Natural killer cell (primary cell): ENCODE results near the gene SCGB1D4. TPM values are rescaled to one million over a fixed set of nuclear protein-coding genes. Genes with fewer than 3 reads are reported as not detected.

Experiments
- ATAC-seq, 3 donors: fragments of 150-1000 bp in 2 of 3; fragments of 200-7000 bp in 1 of 3; cut with Tn5 transposase; 1 replicate in 1 of 3; 2 replicates in 2 of 3; pipeline ENCODE4 v1.10.0; 2021; ENCODE audit warnings: mild to moderate bottlenecking in 2 of 3, moderate library complexity in 2 of 3
- DNase-seq, 2 donors: peaks; one replicate each; pipeline versions ENCODE4 v3.0.0 to v3.0.0-alpha.2; 2013 to 2021; ENCODE audit warnings: mixed read lengths in 1 of 2
- H3K27ac ChIP-seq: one replicate; pipeline ENCODE4 v1.5.1; 2013; ENCODE audit warnings: mild to moderate bottlenecking, low read length
- H3K27me3 ChIP-seq: one replicate; pipeline ENCODE4 v1.6.1; 2013; ENCODE audit warnings: low read length; ENCODE audit not compliant: control insufficient read depth, insufficient read depth
- H3K36me3 ChIP-seq: one replicate; pipeline ENCODE4 v1.6.1; 2013; ENCODE audit warnings: low read length; ENCODE audit not compliant: control insufficient read depth, insufficient read depth
- H3K4me1 ChIP-seq: one replicate; pipeline ENCODE4 v1.6.1; 2013; ENCODE audit warnings: low read length; ENCODE audit not compliant: control insufficient read depth, insufficient read depth
- H3K4me3 ChIP-seq: one replicate; pipeline ENCODE4 v1.5.1; 2013; ENCODE audit warnings: low read length
- H3K9me3 ChIP-seq: one replicate; pipeline ENCODE4 v1.6.1; 2013; ENCODE audit warnings: low read length; ENCODE audit not compliant: control insufficient read depth, insufficient read depth
- H3K27ac Mint-ChIP-seq, 2 donors: one replicate each; pipeline ENCODE4 v1.8.0; 2022; ENCODE audit warnings: mild to moderate bottlenecking in 2 of 2, mixed read lengths in 2 of 2, moderate library complexity in 1 of 2
- H3K27me3 Mint-ChIP-seq, 2 donors: one replicate each; pipeline ENCODE4 v1.8.0; 2022; ENCODE audit warnings: low read depth in 2 of 2, mixed read lengths in 2 of 2
- H3K36me3 Mint-ChIP-seq: one replicate; pipeline ENCODE4 v1.8.0; 2022; ENCODE audit warnings: mixed read lengths
- H3K4me1 Mint-ChIP-seq, 2 donors: one replicate each; pipeline ENCODE4 v1.8.0; 2022; ENCODE audit warnings: mixed read lengths in 2 of 2
- H3K4me3 Mint-ChIP-seq: one replicate; pipeline ENCODE4 v1.8.0; 2022; ENCODE audit warnings: mild to moderate bottlenecking, moderate library complexity, mixed read lengths
- H3K9me3 Mint-ChIP-seq, 2 donors: one replicate each; pipeline ENCODE4 v1.8.0; 2022; ENCODE audit warnings: mixed read lengths in 2 of 2
- WGBS: methylation state at CpG from one replicate; pipeline ENCODE4 v1.1.7; 2013; ENCODE audit warnings: missing lambda C conversion rate; ENCODE audit not compliant: insufficient coverage; 5-methylcytosine and 5-hydroxymethylcytosine counted together
- intact Hi-C: fragments of 100-400 bp; cut with micrococcal nuclease; formaldehyde crosslinking; loops from one replicate; pipeline ENCODE4 v1.14.2; 2022
- total RNA-seq, 4 donors: library from RNA; stranded (reverse); fragments of 120-200 nt in 1 of 4; gene quantifications; one replicate each; pipeline versions ENCODE4 v1.2.3 to v1.2.4, GENCODE V29; 2013 to 2022
- TF ChIP-seq, protein P1 (sequence below): fragments of 200-600 bp; IDR thresholded peaks from one replicate; pipeline ENCODE4 v1.8.0; 2022; ENCODE audit warnings: antibody characterized with exemption

SCGB1D4 gene
- total RNA-seq, 3 donors from 2014 or later (not counting 1 experiment from before 2014, with no cell fraction given): not detected

GRCh38 chr11:62309991-62310390 lies 11.1 kb upstream of the SCGB1D4 start:
- no peaks in the 10 kb centered on the region for H3K9me3 ChIP-seq
- no peak overlapping the region for H3K27ac Mint-ChIP-seq
- H3K4me1 Mint-ChIP-seq: peaks cover 11 to 15% of the 10 kb centered on the region in 2 donors
- H3K27me3 ChIP-seq: peaks cover 3% of the 10 kb centered on the region
- H3K4me3 ChIP-seq: no peak overlapping the region
- 29% methylated on average over 5 of the region's 7 CpGs for WGBS
- H3K4me3 Mint-ChIP-seq: no peak overlapping the region
- no peaks in the 10 kb centered on the region for H3K36me3 Mint-ChIP-seq
- peaks cover 13% of the 10 kb centered on the region for H3K4me1 ChIP-seq
- H3K36me3 ChIP-seq: no peaks in the 10 kb centered on the region
- peaks cover 20 to 27% of the 10 kb centered on the region in 2 donors for H3K27me3 Mint-ChIP-seq
- peak in 1 of 2 donors; percentile 10 for DNase-seq
- H3K9me3 Mint-ChIP-seq: no peaks in the 10 kb centered on the region
- TF ChIP-seq, protein P1, sequence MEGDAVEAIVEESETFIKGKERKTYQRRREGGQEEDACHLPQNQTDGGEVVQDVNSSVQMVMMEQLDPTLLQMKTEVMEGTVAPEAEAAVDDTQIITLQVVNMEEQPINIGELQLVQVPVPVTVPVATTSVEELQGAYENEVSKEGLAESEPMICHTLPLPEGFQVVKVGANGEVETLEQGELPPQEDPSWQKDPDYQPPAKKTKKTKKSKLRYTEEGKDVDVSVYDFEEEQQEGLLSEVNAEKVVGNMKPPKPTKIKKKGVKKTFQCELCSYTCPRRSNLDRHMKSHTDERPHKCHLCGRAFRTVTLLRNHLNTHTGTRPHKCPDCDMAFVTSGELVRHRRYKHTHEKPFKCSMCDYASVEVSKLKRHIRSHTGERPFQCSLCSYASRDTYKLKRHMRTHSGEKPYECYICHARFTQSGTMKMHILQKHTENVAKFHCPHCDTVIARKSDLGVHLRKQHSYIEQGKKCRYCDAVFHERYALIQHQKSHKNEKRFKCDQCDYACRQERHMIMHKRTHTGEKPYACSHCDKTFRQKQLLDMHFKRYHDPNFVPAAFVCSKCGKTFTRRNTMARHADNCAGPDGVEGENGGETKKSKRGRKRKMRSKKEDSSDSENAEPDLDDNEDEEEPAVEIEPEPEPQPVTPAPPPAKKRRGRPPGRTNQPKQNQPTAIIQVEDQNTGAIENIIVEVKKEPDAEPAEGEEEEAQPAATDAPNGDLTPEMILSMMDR: no peak
- H3K27ac ChIP-seq: no peak overlapping the region
- intact Hi-C loops: loop anchor here (5.0 kb wide), 1 partner anchor 138 kb away; no protein-coding TSS in a partner anchor
- ATAC-seq: no peak

DNA sequence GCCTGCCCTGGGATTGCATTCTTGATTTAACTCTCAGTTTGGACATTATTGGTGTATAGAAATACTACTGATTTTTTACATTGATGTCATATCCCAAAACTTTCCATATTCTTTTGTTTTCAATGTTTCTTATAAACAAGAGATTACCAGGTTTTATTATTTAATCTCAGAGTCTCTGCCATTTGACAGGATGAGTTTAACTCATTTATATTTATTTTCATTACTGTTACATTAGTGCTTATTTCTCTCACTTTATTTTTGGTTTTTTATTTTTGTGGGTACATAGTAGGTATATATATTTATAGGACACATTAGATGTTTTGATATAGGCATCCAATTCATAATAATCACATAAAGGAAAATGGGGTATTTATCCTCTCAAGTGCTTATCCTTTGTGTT lies 9.1 kb upstream of the SCGB1D4 start:
- no peak overlapping the region for H3K4me3 ChIP-seq
- no peaks in the 10 kb centered on the region for H3K9me3 ChIP-seq
- H3K9me3 Mint-ChIP-seq: no peaks in the 10 kb centered on the region
- H3K27ac Mint-ChIP-seq: no peak overlapping the region
- no peak overlapping the region for H3K27ac ChIP-seq
- intact Hi-C loops: no loop called here
- no peaks in the 10 kb centered on the region for H3K36me3 ChIP-seq
- TF ChIP-seq, protein P1: no peak
- H3K27me3 ChIP-seq: no peaks in the 10 kb centered on the region
- DNase-seq (no peak), ATAC-seq (no peak)
- H3K4me1 ChIP-seq: peaks cover 13% of the 10 kb centered on the region
- H3K4me3 Mint-ChIP-seq: no peak overlapping the region
- H3K36me3 Mint-ChIP-seq: no peaks in the 10 kb centered on the region
- H3K4me1 Mint-ChIP-seq: peaks cover 11 to 15% of the 10 kb centered on the region in 2 donors
- peaks cover 13 to 22% of the 10 kb centered on the region in 2 donors for H3K27me3 Mint-ChIP-seq

DNA sequence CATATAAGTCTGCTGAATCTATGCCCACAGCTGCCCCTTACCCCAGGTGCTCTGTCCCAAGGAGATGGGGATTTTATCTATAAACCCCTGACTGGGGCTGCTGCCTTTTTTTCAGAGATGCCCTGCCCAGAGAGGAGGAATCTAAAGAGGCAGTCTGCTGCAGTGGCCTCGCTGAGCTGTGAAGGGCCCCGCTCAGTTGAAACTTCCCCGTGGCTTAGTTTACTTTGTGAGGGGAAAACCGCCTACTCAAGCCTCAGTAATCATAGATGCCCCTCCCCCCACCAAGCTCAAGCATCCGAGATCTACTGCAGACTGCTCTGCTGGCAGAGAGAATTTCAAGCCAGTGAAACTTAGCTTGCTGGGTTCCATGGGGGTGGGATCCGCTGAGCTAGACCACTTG lies 7.4 kb upstream of the SCGB1D4 start:
- Mint-ChIP-seq H3K4me3 (no peak overlapping the region), H3K4me1 (peaks cover 2 to 3% of the 10 kb centered on the region in 2 donors), H3K9me3 (no peaks in the 10 kb centered on the region), H3K36me3 (no peaks in the 10 kb centered on the region), H3K27me3 (peaks cover 17 to 21% of the 10 kb centered on the region in 2 donors), H3K27ac (no peak overlapping the region)
- ATAC-seq (no peak), DNase-seq (no peak)
- Histone ChIP-seq H3K27ac (no peak overlapping the region), H3K36me3 (no peaks in the 10 kb centered on the region), H3K4me3 (no peak overlapping the region), H3K4me1 (peaks cover 4% of the 10 kb centered on the region), H3K27me3 (no peaks in the 10 kb centered on the region), H3K9me3 (no peaks in the 10 kb centered on the region)
- WGBS: 53% methylated on average over 6 of the region's 6 CpGs
- intact Hi-C loops: no loop called here
- TF ChIP-seq, protein P1: no peak

GRCh38 chr11:62295504-62295903 lies 3.4 kb downstream of the SCGB1D4 start:
- no peak overlapping the region for H3K27ac Mint-ChIP-seq
- no peaks in the 10 kb centered on the region for H3K9me3 Mint-ChIP-seq
- peaks cover 15 to 34% of the 10 kb centered on the region in 2 donors for H3K27me3 Mint-ChIP-seq
- Histone ChIP-seq H3K4me1 (no peaks in the 10 kb centered on the region), H3K9me3 (no peaks in the 10 kb centered on the region), H3K27ac (no peak overlapping the region), H3K27me3 (peaks cover 5% of the 10 kb centered on the region), H3K4me3 (no peak overlapping the region), H3K36me3 (no peaks in the 10 kb centered on the region)
- 58% methylated on average over 2 of the region's 2 CpGs for WGBS
- ATAC-seq (no peak), DNase-seq (no peak)
- H3K36me3 Mint-ChIP-seq: no peaks in the 10 kb centered on the region
- intact Hi-C loops: no loop called here
- TF ChIP-seq, protein P1: no peak
- no peaks in the 10 kb centered on the region for H3K4me1 Mint-ChIP-seq
- no peak overlapping the region for H3K4me3 Mint-ChIP-seq
